Measurements from ENCODE around the gene KCNK15. TPM values are rescaled to one million over a fixed set of nuclear protein-coding genes. Genes with fewer than 3 reads are reported as not detected.

Gene KCNK15
- total and polyA plus RNA-seq, 10 of the 15 experiments (the other 5 are each of a cell fraction or from before 2014, with no cell fraction given) = not detected

DNA sequence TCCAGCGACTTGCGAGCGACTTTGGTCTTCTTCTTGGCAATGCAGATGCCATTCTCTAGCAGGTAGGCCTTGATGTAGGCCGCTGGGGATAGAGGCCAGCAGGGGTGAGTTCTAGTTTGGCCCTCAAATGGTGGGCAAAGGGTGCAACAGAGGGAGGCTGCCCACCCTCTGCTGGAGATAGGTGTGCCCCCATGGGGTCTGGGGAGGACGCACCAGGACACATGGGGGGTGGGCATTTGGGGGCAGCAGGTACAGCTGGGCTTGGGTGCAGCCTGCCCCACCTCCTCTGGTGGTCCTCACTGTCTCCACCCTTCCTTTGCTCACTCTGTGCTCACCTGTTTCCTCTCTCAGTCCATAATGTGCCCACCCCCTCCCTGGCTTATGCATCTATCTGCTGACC is 11.3 kb downstream of the KCNK15 start:
- ATAC-seq (no peak), DNase-seq (ENCODE audit: low read depth, low spot score) (no peak), FAIRE-seq (no peak)
- Histone ChIP-seq H3K27ac (ENCODE audit: control insufficient read depth, insufficient read depth) (no peak overlapping the region), H3K9me3 (replicated peaks; ENCODE audit: control insufficient read depth, insufficient read depth, low read length) (no peaks in the 10 kb centered on the region), H3K79me2 (ENCODE audit: control insufficient read depth, insufficient read depth, low read length) (no peaks in the 10 kb centered on the region), H4K20me1 (ENCODE audit: control insufficient read depth, insufficient read depth) (no peaks in the 10 kb centered on the region), H3K27me3 (replicated peaks in 1 of 2; ENCODE audit: control insufficient read depth in 2 of 2, insufficient read depth in 2 of 2, low read length in 1 of 2) (no peaks in the 10 kb centered on the region; a peak in 2 of 4 replicates), H3K4me2 (ENCODE audit: control insufficient read depth, insufficient read depth) (no peak overlapping the region), H3K9ac (ENCODE audit: control insufficient read depth, insufficient read depth, low read length) (no peak overlapping the region), H3K36me3 (ENCODE audit: control insufficient read depth in 2 of 2, insufficient read depth in 2 of 2, low read length in 1 of 2) (no peaks in the 10 kb centered on the region), H3K4me1 (ENCODE audit: control insufficient read depth, insufficient read depth, low read length) (no peaks in the 10 kb centered on the region), H3K4me3 (no peak overlapping the region), H2AFZ (ENCODE audit: control insufficient read depth, low read depth, low read length) (no peak overlapping the region)
- intact Hi-C loops (cut with micrococcal nuclease; ENCODE audit: unreplicated experiment) = no loop called here
- WGBS (ENCODE audit: insufficient coverage, insufficient replicate concordance, low lambda C conversion rate, missing lambda C conversion rate) = 28% methylated on average over 5 of the region's 5 CpGs
- no TSS peak for BruUV-seq (replicated peaks)
- TF ChIP-seq EP300 (IDR thresholded peaks at IDR 0.05; ENCODE audit: borderline replicate concordance in 1 of 2, control insufficient read depth in 1 of 2, low read depth in 2 of 2, low read length in 2 of 2) (no peak), CBX3 (IDR thresholded peaks at IDR 0.05; ENCODE audit: borderline replicate concordance, low read depth) (no peak), BCL11A (IDR thresholded peaks at IDR 0.05; ENCODE audit: low read depth, low read length) (no peak)
- TF ChIP-seq, protein P1, sequence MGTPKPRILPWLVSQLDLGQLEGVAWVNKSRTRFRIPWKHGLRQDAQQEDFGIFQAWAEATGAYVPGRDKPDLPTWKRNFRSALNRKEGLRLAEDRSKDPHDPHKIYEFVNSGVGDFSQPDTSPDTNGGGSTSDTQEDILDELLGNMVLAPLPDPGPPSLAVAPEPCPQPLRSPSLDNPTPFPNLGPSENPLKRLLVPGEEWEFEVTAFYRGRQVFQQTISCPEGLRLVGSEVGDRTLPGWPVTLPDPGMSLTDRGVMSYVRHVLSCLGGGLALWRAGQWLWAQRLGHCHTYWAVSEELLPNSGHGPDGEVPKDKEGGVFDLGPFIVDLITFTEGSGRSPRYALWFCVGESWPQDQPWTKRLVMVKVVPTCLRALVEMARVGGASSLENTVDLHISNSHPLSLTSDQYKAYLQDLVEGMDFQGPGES (IDR thresholded peaks at IDR 0.05) = no peak
- TF ChIP-seq, protein P2, sequence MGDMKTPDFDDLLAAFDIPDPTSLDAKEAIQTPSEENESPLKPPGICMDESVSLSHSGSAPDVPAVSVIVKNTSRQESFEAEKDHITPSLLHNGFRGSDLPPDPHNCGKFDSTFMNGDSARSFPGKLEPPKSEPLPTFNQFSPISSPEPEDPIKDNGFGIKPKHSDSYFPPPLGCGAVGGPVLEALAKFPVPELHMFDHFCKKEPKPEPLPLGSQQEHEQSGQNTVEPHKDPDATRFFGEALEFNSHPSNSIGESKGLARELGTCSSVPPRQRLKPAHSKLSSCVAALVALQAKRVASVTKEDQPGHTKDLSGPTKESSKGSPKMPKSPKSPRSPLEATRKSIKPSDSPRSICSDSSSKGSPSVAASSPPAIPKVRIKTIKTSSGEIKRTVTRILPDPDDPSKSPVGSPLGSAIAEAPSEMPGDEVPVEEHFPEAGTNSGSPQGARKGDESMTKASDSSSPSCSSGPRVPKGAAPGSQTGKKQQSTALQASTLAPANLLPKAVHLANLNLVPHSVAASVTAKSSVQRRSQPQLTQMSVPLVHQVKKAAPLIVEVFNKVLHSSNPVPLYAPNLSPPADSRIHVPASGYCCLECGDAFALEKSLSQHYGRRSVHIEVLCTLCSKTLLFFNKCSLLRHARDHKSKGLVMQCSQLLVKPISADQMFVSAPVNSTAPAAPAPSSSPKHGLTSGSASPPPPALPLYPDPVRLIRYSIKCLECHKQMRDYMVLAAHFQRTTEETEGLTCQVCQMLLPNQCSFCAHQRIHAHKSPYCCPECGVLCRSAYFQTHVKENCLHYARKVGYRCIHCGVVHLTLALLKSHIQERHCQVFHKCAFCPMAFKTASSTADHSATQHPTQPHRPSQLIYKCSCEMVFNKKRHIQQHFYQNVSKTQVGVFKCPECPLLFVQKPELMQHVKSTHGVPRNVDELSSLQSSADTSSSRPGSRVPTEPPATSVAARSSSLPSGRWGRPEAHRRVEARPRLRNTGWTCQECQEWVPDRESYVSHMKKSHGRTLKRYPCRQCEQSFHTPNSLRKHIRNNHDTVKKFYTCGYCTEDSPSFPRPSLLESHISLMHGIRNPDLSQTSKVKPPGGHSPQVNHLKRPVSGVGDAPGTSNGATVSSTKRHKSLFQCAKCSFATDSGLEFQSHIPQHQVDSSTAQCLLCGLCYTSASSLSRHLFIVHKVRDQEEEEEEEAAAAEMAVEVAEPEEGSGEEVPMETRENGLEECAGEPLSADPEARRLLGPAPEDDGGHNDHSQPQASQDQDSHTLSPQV (IDR thresholded peaks at IDR 0.05) = no peak
- ChIA-PET SMC1A (ENCODE audit: uncharacterized antibody, unreplicated experiment) (no interaction called here), POLR2A (no interaction called here), CTCF (no interaction called here), RAD21 (ENCODE audit: unreplicated experiment) (no interaction called here)
- in situ Hi-C loops (cut with MboI) = no loop called here
